SK-N-SH (cell line): Measurements from ENCODE around the gene ANKRD44. TPM values are rescaled to one million over a fixed set of nuclear protein-coding genes. Genes with fewer than 3 reads are reported as not detected.

Experiments used
- CTCF ChIA-PET: fragments of 300-600, 350-600 bp; formaldehyde crosslinking; extraction: SDS; loops from one replicate; lab custom pipeline; 2021; lab: Yijun Ruan, JAX
- POLR2A ChIA-PET: fragments of 350-600 bp; sonication (Branson Sonifier 250); formaldehyde crosslinking; extraction: SDS; loops from one replicate; lab custom pipeline; 2020; ENCODE audit warnings: antibody characterized with exemption, inconsistent platforms; lab: Yijun Ruan, JAX
- DNase-seq: peaks from one replicate; pipeline ENCODE4 v3.0.0; 2012
- H2AFZ ChIP-seq: fragments of 200-600 bp; sonication (generic); 2 replicates; pipeline ENCODE4 v1.8.1; 2016; ENCODE audit warnings: antibody characterized with exemption, mild to moderate bottlenecking, low read depth
- H3F3A ChIP-seq: fragments of 200-600 bp; sonication (generic); replicated peaks from 2 replicates; pipeline ENCODE3; 2016; ENCODE audit warnings: antibody characterized with exemption, mild to moderate bottlenecking; ENCODE audit not compliant: insufficient read depth
- H3K27ac ChIP-seq, 2 experiments: fragments of 200-500 bp in 1 of 2; fragments of 200-600 bp in 1 of 2; sonication (Bioruptor generic) in 1 of 2; sonication (generic), shearing (Covaris generic) in 1 of 2; 2 replicates each; pipeline versions ENCODE4 v1.5.1 to v1.6.1; 2014 to 2016; ENCODE audit warnings: low read depth in 2 of 2, inconsistent platforms in 1 of 2, low read length in 1 of 2, mild to moderate bottlenecking in 1 of 2, mixed read lengths in 1 of 2
- H3K27me3 ChIP-seq: fragments of 200-600 bp; sonication (generic), shearing (Covaris generic); 2 replicates; pipeline ENCODE4 v1.6.1; 2016; ENCODE audit warnings: mixed run types; ENCODE audit not compliant: insufficient read depth
- H3K36me3 ChIP-seq, 2 experiments: fragments of 200-500 bp in 1 of 2; fragments of 200-600 bp in 1 of 2; sonication (Bioruptor generic) in 1 of 2; sonication (generic) in 1 of 2; replicated peaks in 1 of 2; 2 replicates each; pipeline versions ENCODE3 to v1.5.1; 2014 to 2016; ENCODE audit warnings: low read length in 1 of 2, mild to moderate bottlenecking in 1 of 2; ENCODE audit not compliant: insufficient read depth in 2 of 2, control insufficient read depth in 1 of 2
- H3K4me1 ChIP-seq, 2 experiments: fragments of 200-500 bp in 1 of 2; fragments of 200-600 bp in 1 of 2; sonication (Bioruptor generic) in 1 of 2; sonication (generic), shearing (Covaris generic) in 1 of 2; 2 replicates each; pipeline versions ENCODE4 v1.5.1 to v1.6.1; 2014 to 2016; ENCODE audit warnings: low read depth in 1 of 2, low read length in 1 of 2, mixed run types in 1 of 2; ENCODE audit not compliant: insufficient read depth in 2 of 2, control insufficient read depth in 1 of 2
- H3K4me2 ChIP-seq: fragments of 200-600 bp; sonication (generic), shearing (Covaris generic); 2 replicates; pipeline ENCODE4 v1.6.1; 2017; ENCODE audit warnings: mixed run types
- H3K4me3 ChIP-seq, 2 experiments: fragments of 200-500 bp in 1 of 2; fragments of 200-600 bp in 1 of 2; sonication (Bioruptor generic) in 1 of 2; sonication (generic), shearing (Covaris generic) in 1 of 2; 2 replicates each; pipeline versions ENCODE4 v1.5.1 to v1.8.1; 2014 to 2016; ENCODE audit warnings: low read depth in 2 of 2, inconsistent platforms in 1 of 2, low read length in 1 of 2, mild to moderate bottlenecking in 1 of 2, mixed read lengths in 1 of 2, moderate library complexity in 1 of 2
- H3K79me2 ChIP-seq: fragments of 200-600 bp; sonication (generic); 2 replicates; pipeline ENCODE4 v1.8.1; 2017; ENCODE audit warnings: mild to moderate bottlenecking; ENCODE audit not compliant: insufficient read depth
- H3K9ac ChIP-seq: fragments of 200-600 bp; sonication (generic); 2 replicates; pipeline ENCODE4 v1.6.1; 2017; ENCODE audit warnings: mixed run types
- H3K9me2 ChIP-seq: fragments of 200-600 bp; sonication (generic); 2 replicates; pipeline ENCODE4 v1.6.1; 2017; ENCODE audit warnings: mixed run types
- H3K9me3 ChIP-seq: fragments of 200-600 bp; sonication (generic); 2 replicates; pipeline ENCODE4 v1.6.1; 2017; ENCODE audit warnings: mixed run types, mild to moderate bottlenecking, moderate library complexity
- H4K20me1 ChIP-seq: fragments of 200-600 bp; sonication (generic); 2 replicates; pipeline ENCODE4 v1.6.1; 2017; ENCODE audit warnings: mild to moderate bottlenecking, mixed run types; ENCODE audit not compliant: insufficient read depth
- FOXM1 ChIP-seq: IDR thresholded peaks from 2 replicates; pipeline ENCODE4 v1.4.0; 2012; ENCODE audit warnings: low read depth, mild to moderate bottlenecking
- GABPA ChIP-seq: IDR thresholded peaks from 2 replicates; pipeline ENCODE4 v1.4.0; 2012; ENCODE audit warnings: low read depth, mild to moderate bottlenecking
- MXI1 ChIP-seq: IDR thresholded peaks from 2 replicates; pipeline ENCODE4 v1.6.1; 2012; ENCODE audit warnings: mild to moderate bottlenecking, low read depth, low read length, improper control_type of control experiment
- NRF1 ChIP-seq: IDR thresholded peaks from 2 replicates; pipeline ENCODE4 v1.6.1; 2012; ENCODE audit warnings: low read depth, mild to moderate bottlenecking, low read length
- RAD21 ChIP-seq: IDR thresholded peaks from 2 replicates; pipeline ENCODE4 v1.6.1; 2012; ENCODE audit warnings: mild to moderate bottlenecking, low read length
- RCOR1 ChIP-seq: fragments of 150-350 bp; IDR thresholded peaks from 2 replicates; pipeline ENCODE4 v1.6.1; 2017; ENCODE audit warnings: antibody characterized with exemption, low read length
- RFX5 ChIP-seq: IDR thresholded peaks from 2 replicates; pipeline ENCODE4 v1.6.1; 2012; ENCODE audit warnings: mild to moderate bottlenecking, improper control_type of control experiment, low read length
- SIN3A ChIP-seq: IDR thresholded peaks from 2 replicates; pipeline ENCODE4 v1.6.1; 2012; ENCODE audit warnings: low read depth, mild to moderate bottlenecking, low read length, moderate library complexity, borderline replicate concordance
- TAF1 ChIP-seq: IDR thresholded peaks from 2 replicates; pipeline ENCODE4 v1.6.1; 2012; ENCODE audit warnings: low read depth, mild to moderate bottlenecking, low read length, moderate library complexity, borderline replicate concordance
- TCF12 ChIP-seq: IDR thresholded peaks from 2 replicates; pipeline ENCODE4 v1.4.0; 2012
- TEAD4 ChIP-seq: IDR thresholded peaks from 2 replicates; pipeline ENCODE4 v1.4.0; 2012; ENCODE audit warnings: mild to moderate bottlenecking, borderline replicate concordance; ENCODE audit not compliant: insufficient read depth
- YY1 ChIP-seq: IDR thresholded peaks from 2 replicates; pipeline ENCODE4 v1.4.0; 2012; ENCODE audit warnings: low read depth, mild to moderate bottlenecking
- WGBS: methylation state at CpG from one replicate; pipeline ENCODE4 v1.1.6; 2017; ENCODE audit warnings: low lambda C conversion rate; 5-methylcytosine and 5-hydroxymethylcytosine counted together
- polyA plus RNA-seq, 3 experiments: library from polyadenylated mRNA; depleted of rRNA; stranded (reverse); fragments of >200 nt; gene quantifications; 2 replicates each; pipeline ENCODE4 v1.2.3, GENCODE V29; 2012
- TF ChIP-seq, protein P1 (sequence below): IDR thresholded peaks from 2 replicates; pipeline ENCODE4 v1.4.0; 2012; ENCODE audit warnings: low read depth, borderline replicate concordance
- TF ChIP-seq, protein P2 (sequence below): IDR thresholded peaks from 2 replicates; pipeline ENCODE4 v1.6.1; 2012; ENCODE audit warnings: mild to moderate bottlenecking, low read depth, low read length, moderate library complexity
- TF ChIP-seq, protein P3 (sequence below): IDR thresholded peaks from 2 replicates; pipeline ENCODE4; 2012
- TF ChIP-seq, protein P4 (sequence below): IDR thresholded peaks from 2 replicates; pipeline ENCODE4 v1.4.0; 2012; ENCODE audit warnings: low read depth
- TF ChIP-seq, protein P5 (sequence below): fragments of 150-350 bp; IDR thresholded peaks from 2 replicates; pipeline ENCODE4 v1.6.1; 2016; ENCODE audit warnings: mild to moderate bottlenecking, low read depth, low read length

ANKRD44 gene
- polyA plus RNA-seq, 1 of the 3 experiments (the other 2 are of a cell fraction): 12.5 TPM

DNA sequence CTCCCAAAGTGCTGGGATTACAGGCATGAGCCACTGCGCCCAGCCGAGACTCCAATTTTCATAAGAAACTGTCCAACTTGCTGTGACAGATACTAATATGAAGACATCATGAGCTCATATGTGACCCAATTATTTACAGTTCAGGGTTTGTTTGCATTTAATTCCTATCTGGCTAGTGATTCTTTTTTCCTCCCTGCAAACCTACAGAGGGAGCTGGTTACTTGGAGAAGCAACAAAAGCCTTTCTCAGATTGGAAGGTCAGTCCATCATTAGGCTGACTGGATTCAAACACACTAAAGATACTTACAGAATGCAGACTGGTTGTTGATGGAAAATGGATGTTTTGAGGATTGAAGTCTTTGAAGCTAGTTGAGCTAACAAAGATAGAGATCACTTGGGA is 176.4 kb downstream of the ANKRD44 start:
- Histone ChIP-seq H3K4me3 (no peak overlapping the region), H3K36me3 (no peaks in the 10 kb centered on the region), H3K9me3 (no peaks in the 10 kb centered on the region), H3K27ac (no peak overlapping the region), H3K27me3 (no peaks in the 10 kb centered on the region), H3K4me2 (no peak overlapping the region), H3K4me1 (peaks cover 6 to 7% of the 10 kb centered on the region in 2 experiments; a peak in 2 of 4 replicates), H3K79me2 (no peaks in the 10 kb centered on the region), H2AFZ (no peak overlapping the region), H3F3A (no peaks in the 10 kb centered on the region), H3K9ac (no peak overlapping the region), H4K20me1 (no peaks in the 10 kb centered on the region), H3K9me2 (no peaks in the 10 kb centered on the region)
- CTCF ChIA-PET: interaction anchor here (0.8 to 2.3 kb wide), 3 partner anchors 21 to 176 kb away, joined by 3 to 15 read pairs (median 4); partner anchors contain the start of gene ANKRD44
- no peak for TF ChIP-seq YY1
- TF ChIP-seq RFX5: no peak
- TF ChIP-seq, protein P1, sequence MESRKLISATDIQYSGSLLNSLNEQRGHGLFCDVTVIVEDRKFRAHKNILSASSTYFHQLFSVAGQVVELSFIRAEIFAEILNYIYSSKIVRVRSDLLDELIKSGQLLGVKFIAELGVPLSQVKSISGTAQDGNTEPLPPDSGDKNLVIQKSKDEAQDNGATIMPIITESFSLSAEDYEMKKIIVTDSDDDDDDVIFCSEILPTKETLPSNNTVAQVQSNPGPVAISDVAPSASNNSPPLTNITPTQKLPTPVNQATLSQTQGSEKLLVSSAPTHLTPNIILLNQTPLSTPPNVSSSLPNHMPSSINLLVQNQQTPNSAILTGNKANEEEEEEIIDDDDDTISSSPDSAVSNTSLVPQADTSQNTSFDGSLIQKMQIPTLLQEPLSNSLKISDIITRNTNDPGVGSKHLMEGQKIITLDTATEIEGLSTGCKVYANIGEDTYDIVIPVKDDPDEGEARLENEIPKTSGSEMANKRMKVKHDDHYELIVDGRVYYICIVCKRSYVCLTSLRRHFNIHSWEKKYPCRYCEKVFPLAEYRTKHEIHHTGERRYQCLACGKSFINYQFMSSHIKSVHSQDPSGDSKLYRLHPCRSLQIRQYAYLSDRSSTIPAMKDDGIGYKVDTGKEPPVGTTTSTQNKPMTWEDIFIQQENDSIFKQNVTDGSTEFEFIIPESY: no peak
- TF ChIP-seq SIN3A: no peak
- TF ChIP-seq RAD21: no peak
- no peak for TF ChIP-seq FOXM1
- no peak for TF ChIP-seq GABPA
- TF ChIP-seq, protein P2, sequence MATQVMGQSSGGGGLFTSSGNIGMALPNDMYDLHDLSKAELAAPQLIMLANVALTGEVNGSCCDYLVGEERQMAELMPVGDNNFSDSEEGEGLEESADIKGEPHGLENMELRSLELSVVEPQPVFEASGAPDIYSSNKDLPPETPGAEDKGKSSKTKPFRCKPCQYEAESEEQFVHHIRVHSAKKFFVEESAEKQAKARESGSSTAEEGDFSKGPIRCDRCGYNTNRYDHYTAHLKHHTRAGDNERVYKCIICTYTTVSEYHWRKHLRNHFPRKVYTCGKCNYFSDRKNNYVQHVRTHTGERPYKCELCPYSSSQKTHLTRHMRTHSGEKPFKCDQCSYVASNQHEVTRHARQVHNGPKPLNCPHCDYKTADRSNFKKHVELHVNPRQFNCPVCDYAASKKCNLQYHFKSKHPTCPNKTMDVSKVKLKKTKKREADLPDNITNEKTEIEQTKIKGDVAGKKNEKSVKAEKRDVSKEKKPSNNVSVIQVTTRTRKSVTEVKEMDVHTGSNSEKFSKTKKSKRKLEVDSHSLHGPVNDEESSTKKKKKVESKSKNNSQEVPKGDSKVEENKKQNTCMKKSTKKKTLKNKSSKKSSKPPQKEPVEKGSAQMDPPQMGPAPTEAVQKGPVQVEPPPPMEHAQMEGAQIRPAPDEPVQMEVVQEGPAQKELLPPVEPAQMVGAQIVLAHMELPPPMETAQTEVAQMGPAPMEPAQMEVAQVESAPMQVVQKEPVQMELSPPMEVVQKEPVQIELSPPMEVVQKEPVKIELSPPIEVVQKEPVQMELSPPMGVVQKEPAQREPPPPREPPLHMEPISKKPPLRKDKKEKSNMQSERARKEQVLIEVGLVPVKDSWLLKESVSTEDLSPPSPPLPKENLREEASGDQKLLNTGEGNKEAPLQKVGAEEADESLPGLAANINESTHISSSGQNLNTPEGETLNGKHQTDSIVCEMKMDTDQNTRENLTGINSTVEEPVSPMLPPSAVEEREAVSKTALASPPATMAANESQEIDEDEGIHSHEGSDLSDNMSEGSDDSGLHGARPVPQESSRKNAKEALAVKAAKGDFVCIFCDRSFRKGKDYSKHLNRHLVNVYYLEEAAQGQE: no peak
- no peak for TF ChIP-seq NRF1
- TF ChIP-seq TEAD4: no peak
- TF ChIP-seq, protein P3, sequence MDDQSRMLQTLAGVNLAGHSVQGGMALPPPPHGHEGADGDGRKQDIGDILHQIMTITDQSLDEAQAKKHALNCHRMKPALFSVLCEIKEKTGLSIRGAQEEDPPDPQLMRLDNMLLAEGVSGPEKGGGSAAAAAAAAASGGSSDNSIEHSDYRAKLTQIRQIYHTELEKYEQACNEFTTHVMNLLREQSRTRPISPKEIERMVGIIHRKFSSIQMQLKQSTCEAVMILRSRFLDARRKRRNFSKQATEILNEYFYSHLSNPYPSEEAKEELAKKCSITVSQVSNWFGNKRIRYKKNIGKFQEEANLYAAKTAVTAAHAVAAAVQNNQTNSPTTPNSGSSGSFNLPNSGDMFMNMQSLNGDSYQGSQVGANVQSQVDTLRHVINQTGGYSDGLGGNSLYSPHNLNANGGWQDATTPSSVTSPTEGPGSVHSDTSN: no peak
- TF ChIP-seq MXI1: no peak
- no peak for TF ChIP-seq TAF1
- no peak for TF ChIP-seq RCOR1
- TF ChIP-seq, protein P4, sequence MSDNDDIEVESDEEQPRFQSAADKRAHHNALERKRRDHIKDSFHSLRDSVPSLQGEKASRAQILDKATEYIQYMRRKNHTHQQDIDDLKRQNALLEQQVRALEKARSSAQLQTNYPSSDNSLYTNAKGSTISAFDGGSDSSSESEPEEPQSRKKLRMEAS: no peak
- TF ChIP-seq TCF12: no peak
- TF ChIP-seq, protein P5, sequence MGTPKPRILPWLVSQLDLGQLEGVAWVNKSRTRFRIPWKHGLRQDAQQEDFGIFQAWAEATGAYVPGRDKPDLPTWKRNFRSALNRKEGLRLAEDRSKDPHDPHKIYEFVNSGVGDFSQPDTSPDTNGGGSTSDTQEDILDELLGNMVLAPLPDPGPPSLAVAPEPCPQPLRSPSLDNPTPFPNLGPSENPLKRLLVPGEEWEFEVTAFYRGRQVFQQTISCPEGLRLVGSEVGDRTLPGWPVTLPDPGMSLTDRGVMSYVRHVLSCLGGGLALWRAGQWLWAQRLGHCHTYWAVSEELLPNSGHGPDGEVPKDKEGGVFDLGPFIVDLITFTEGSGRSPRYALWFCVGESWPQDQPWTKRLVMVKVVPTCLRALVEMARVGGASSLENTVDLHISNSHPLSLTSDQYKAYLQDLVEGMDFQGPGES: no peak
- POLR2A ChIA-PET: no interaction called here
- no peak for DNase-seq
- WGBS: 100% methylated on average over 1 of the region's 2 CpGs
